Neural cell (in vitro differentiated cells): ENCODE measurements around the gene USP32. TPM values are rescaled to one million over a fixed set of nuclear protein-coding genes. Genes with fewer than 3 reads are reported as not detected.

ENCODE experiments used
- H2AFZ ChIP-seq: fragments of 200-600, 300-800 bp; sonication (generic), shearing (Covaris generic); 2 replicates; pipeline ENCODE4 v1.6.0; 2014; ENCODE audit warnings: low read depth, mild to moderate bottlenecking, antibody characterized with exemption, low read length, moderate library complexity
- H3F3A ChIP-seq: fragments of 200-600 bp; shearing (Covaris generic); 2 replicates; pipeline ENCODE4 v1.6.1; 2016; ENCODE audit warnings: mild to moderate bottlenecking, moderate library complexity, mixed read lengths, antibody characterized with exemption, low read length; ENCODE audit not compliant: insufficient read depth, poor library complexity, severe bottlenecking
- H3K27ac ChIP-seq: fragments of 200-600, 300-800 bp; sonication (generic), shearing (Covaris generic); 2 replicates; pipeline ENCODE4 v1.5.1; 2014; ENCODE audit warnings: mild to moderate bottlenecking, low read length, moderate library complexity
- H3K27me3 ChIP-seq: fragments of 300-800, 200-600 bp; sonication (generic), shearing (Covaris generic); 2 replicates; pipeline ENCODE4 v1.6.0; 2014; ENCODE audit warnings: mild to moderate bottlenecking, low read depth, low read length, moderate library complexity; ENCODE audit not compliant: insufficient read depth
- H3K36me3 ChIP-seq: fragments of 300-800, 200-600 bp; sonication (generic), shearing (Covaris generic); 2 replicates; pipeline ENCODE4 v1.5.1; 2014; ENCODE audit warnings: mild to moderate bottlenecking, antibody characterized with exemption, low read length, moderate library complexity; ENCODE audit not compliant: insufficient read depth
- H3K4me2 ChIP-seq: fragments of 300-800, 200-600 bp; sonication (generic), shearing (Covaris generic); 2 replicates; pipeline ENCODE4 v1.6.0; 2014; ENCODE audit warnings: mild to moderate bottlenecking, low read length
- H3K4me3 ChIP-seq: fragments of 300-800, 200-600 bp; sonication (generic), shearing (Covaris generic); 2 replicates; pipeline ENCODE4 v1.5.1; 2014; ENCODE audit warnings: mild to moderate bottlenecking, low read length, moderate library complexity
- H3K79me2 ChIP-seq: fragments of 200-600 bp; shearing (Covaris generic); replicated peaks from 2 replicates; pipeline ENCODE4 v1.6.0; 2014; ENCODE audit warnings: mild to moderate bottlenecking, low read length, moderate library complexity; ENCODE audit not compliant: insufficient read depth
- H3K9ac ChIP-seq: fragments of 300-800, 200-600 bp; sonication (generic), shearing (Covaris generic); 2 replicates; pipeline ENCODE4 v1.6.1; 2016; ENCODE audit warnings: mild to moderate bottlenecking, low read length, mixed read lengths
- H3K9me2 ChIP-seq: fragments of 200-600 bp; shearing (Covaris generic); 2 replicates; pipeline ENCODE4 v1.6.1; 2016; ENCODE audit warnings: mild to moderate bottlenecking, low read length, mixed read lengths; ENCODE audit not compliant: insufficient read depth
- H3K9me3 ChIP-seq: fragments of 200-600, 300-800 bp; sonication (generic), shearing (Covaris generic); 2 replicates; pipeline ENCODE4 v1.6.1; 2016; ENCODE audit warnings: mild to moderate bottlenecking, mixed run types, low read length, moderate library complexity, mixed read lengths
- H4K20me1 ChIP-seq: fragments of 200-600 bp; shearing (Covaris generic); 2 replicates; pipeline ENCODE4 v1.6.1; 2016; ENCODE audit warnings: mild to moderate bottlenecking, mixed run types; ENCODE audit not compliant: insufficient read depth
- CTCF ChIP-seq: fragments of 450-650 bp; IDR thresholded peaks from 2 replicates; pipeline ENCODE4 v1.5.1; 2014; ENCODE audit warnings: antibody characterized with exemption, mild to moderate bottlenecking, moderate library complexity; ENCODE audit not compliant: poor library complexity, severe bottlenecking
- EP300 ChIP-seq: fragments of 450-650 bp; conservative IDR thresholded peaks from 2 replicates; pipeline ENCODE4 v1.6.1; 2014; ENCODE audit warnings: antibody characterized with exemption, mild to moderate bottlenecking, moderate library complexity; ENCODE audit not compliant: poor library complexity, severe bottlenecking
- EZH2 ChIP-seq: fragments of 200-600, 300-800 bp; shearing (Covaris generic), sonication (generic); IDR thresholded peaks from 2 replicates; pipeline ENCODE4 v1.6.1; 2014; ENCODE audit warnings: antibody characterized with exemption, low read length, borderline replicate concordance, mild to moderate bottlenecking; ENCODE audit not compliant: insufficient read depth, poor library complexity, severe bottlenecking
- MXI1 ChIP-seq: fragments of 450-650 bp; conservative IDR thresholded peaks from 2 replicates; pipeline ENCODE4 v1.6.1; 2014; ENCODE audit warnings: antibody characterized with exemption, mild to moderate bottlenecking; ENCODE audit not compliant: poor library complexity, severe bottlenecking
- POLR2AphosphoS5 ChIP-seq: IDR thresholded peaks from 2 replicates; pipeline ENCODE4 v1.6.1; 2012
- RAD21 ChIP-seq: fragments of 450-650 bp; conservative IDR thresholded peaks from 2 replicates; pipeline ENCODE4 v1.6.1; 2014; ENCODE audit warnings: antibody characterized with exemption, mild to moderate bottlenecking, moderate library complexity
- REST ChIP-seq: IDR thresholded peaks from 2 replicates; pipeline ENCODE4 v1.6.1; 2012; ENCODE audit warnings: borderline replicate concordance
- SMC3 ChIP-seq: fragments of 450-650 bp; conservative IDR thresholded peaks from 2 replicates; pipeline ENCODE4 v1.6.1; 2014; ENCODE audit warnings: antibody characterized with exemption, mild to moderate bottlenecking, moderate library complexity; ENCODE audit not compliant: poor library complexity
- TAF1 ChIP-seq: IDR thresholded peaks from 2 replicates; pipeline ENCODE4 v1.6.1; 2012; ENCODE audit warnings: low read depth
- polyA plus RNA-seq: library from polyadenylated mRNA; depleted of rRNA; stranded (reverse); fragments of >200 nt; gene quantifications from 2 replicates; pipeline ENCODE4 v1.2.3, GENCODE V29; 2014

USP32 gene
- polyA plus RNA-seq, 1 donor from 2014 or later = 25.7 TPM

- H3K9me2 ChIP-seq = no peaks in the 10 kb centered on the region
- no peak overlapping the region for H3K27ac ChIP-seq
- H3K36me3 ChIP-seq = no peaks in the 10 kb centered on the region
- no peak overlapping the region for H3K4me2 ChIP-seq
- no peaks in the 10 kb centered on the region for H3K9me3 ChIP-seq
- H3K9ac ChIP-seq = no peak overlapping the region
- no peaks in the 10 kb centered on the region for H4K20me1 ChIP-seq
- no peak for TF ChIP-seq POLR2AphosphoS5
- no peak for TF ChIP-seq MXI1
- TF ChIP-seq EZH2 = no peak
- no peak for TF ChIP-seq REST
- TF ChIP-seq RAD21 = no peak
- TF ChIP-seq EP300 = no peak
- no peak for TF ChIP-seq SMC3
- TF ChIP-seq CTCF = no peak
- no peak for TF ChIP-seq TAF1
- no peaks in the 10 kb centered on the region for H3F3A ChIP-seq
- peaks cover 5% of the 10 kb centered on the region for H3K79me2 ChIP-seq
- no peak overlapping the region for H3K4me3 ChIP-seq
- no peaks in the 10 kb centered on the region for H3K27me3 ChIP-seq
- H2AFZ ChIP-seq = no peak overlapping the region
Observed at GRCh38 chr17:60354223-60354622, 37.7 kb downstream of the USP32 start.

GRCh38 chr17:60353773-60354172, 38.2 kb downstream of the USP32 start:
- Histone ChIP-seq H3K27me3 (no peaks in the 10 kb centered on the region), H3F3A (no peaks in the 10 kb centered on the region), H3K9ac (no peak overlapping the region), H2AFZ (no peak overlapping the region), H3K27ac (no peak overlapping the region), H4K20me1 (no peaks in the 10 kb centered on the region), H3K4me3 (no peak overlapping the region), H3K79me2 (peaks cover 5% of the 10 kb centered on the region), H3K4me2 (no peak overlapping the region), H3K36me3 (no peaks in the 10 kb centered on the region), H3K9me2 (no peaks in the 10 kb centered on the region), H3K9me3 (no peaks in the 10 kb centered on the region)
- TF ChIP-seq POLR2AphosphoS5 (no peak), CTCF (no peak), REST (no peak), MXI1 (no peak), SMC3 (no peak), RAD21 (no peak), EP300 (no peak), EZH2 (no peak), TAF1 (no peak)
